SK-N-MC (cell line): Measurements from ENCODE around the gene NLN.

Experiments used
- EZH2 ChIP-seq: fragments of 200-600 bp; sonication (generic); IDR thresholded peaks from one replicate; pipeline ENCODE4 v1.6.1; 2017; ENCODE audit warnings: antibody characterized with exemption
- POLR2AphosphoS5 ChIP-seq: IDR thresholded peaks from 2 replicates; pipeline ENCODE4 v1.6.1; 2012; ENCODE audit warnings: mild to moderate bottlenecking, low read depth, low read length, borderline replicate concordance

DNA sequence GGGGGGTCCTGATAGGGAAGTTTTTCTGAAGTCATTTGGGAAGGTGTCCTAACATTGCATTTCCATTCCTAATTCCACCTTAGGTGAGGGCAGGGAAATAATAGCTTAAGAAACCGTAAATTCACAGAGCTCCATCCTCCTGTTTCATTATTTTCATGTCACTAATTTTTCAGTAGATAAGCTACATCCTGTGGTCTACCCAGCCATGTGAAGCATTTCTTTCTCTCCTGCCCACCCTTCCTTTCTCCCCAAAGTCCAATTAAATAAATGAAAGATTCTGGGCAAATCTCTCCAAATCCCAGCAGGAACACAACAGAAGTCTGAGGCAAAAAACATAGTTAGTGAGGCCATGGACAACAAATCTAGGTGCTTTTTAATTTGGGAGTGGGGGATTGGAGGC, 109.3 kb downstream of the NLN start:
- TF ChIP-seq POLR2AphosphoS5 (no peak), EZH2 (no peak)
